K562 treated with DMSO at 1 percent for 4 hours (cell line): ENCODE measurements around the gene AQP11. TPM values are rescaled to one million over a fixed set of nuclear protein-coding genes. Genes with fewer than 3 reads are reported as not detected.

Source experiments
- total RNA-seq: library from RNA; unstranded; fragments of 300-600 nt; gene quantifications from 2 replicates; pipeline ENCODE4 v1.2.3, GENCODE V29; 2022; ENCODE audit not compliant: insufficient read depth

Gene AQP11
- total RNA-seq: 1.0 TPM in 1 of 2 replicates, not detected in the other

GRCh38 chr11:77589521-77590193 is at the start of gene AQP11:
TSS of gene AQP11 (plus strand) at chr11:77589953. CDS start at chr11:77589993, 40 bp downstream.

GRCh38 chr11:77637345-77638165 is 47.8 kb downstream of the AQP11 start, which contains the start of gene CLNS1A:
TSS of gene CLNS1A (minus strand) at chr11:77637794. CDS start at chr11:77637714, 80 bp downstream.

Other genes with a start within 250 kb of the AQP11 start
- gene PAK1, start 115.9 kb upstream of the AQP11 start, total RNA-seq: 3.5 and 6.1 TPM in 2 replicates
- 121 and 163 TPM in 2 replicates for gene CLNS1A, start 47.8 kb downstream of the AQP11 start, total RNA-seq
- gene RSF1, start 230.8 kb downstream of the AQP11 start, total RNA-seq: 24.6 and 29.8 TPM in 2 replicates
- gene AAMDC, start 231.2 kb downstream of the AQP11 start, total RNA-seq: 28.9 and 42.2 TPM in 2 replicates